GM20000 (cell line): ENCODE data around the gene CPED1.

Source experiments
- DNase-seq: peaks from one replicate; pipeline ENCODE4 v3.0.0; 2012; ENCODE audit warnings: low spot score
- CTCF ChIP-seq: IDR thresholded peaks from 2 replicates; pipeline ENCODE4 v1.5.1; 2012; ENCODE audit warnings: mild to moderate bottlenecking, control low read depth; ENCODE audit errors: extremely low read depth, missing control alignments

Gene CPED1

DNA sequence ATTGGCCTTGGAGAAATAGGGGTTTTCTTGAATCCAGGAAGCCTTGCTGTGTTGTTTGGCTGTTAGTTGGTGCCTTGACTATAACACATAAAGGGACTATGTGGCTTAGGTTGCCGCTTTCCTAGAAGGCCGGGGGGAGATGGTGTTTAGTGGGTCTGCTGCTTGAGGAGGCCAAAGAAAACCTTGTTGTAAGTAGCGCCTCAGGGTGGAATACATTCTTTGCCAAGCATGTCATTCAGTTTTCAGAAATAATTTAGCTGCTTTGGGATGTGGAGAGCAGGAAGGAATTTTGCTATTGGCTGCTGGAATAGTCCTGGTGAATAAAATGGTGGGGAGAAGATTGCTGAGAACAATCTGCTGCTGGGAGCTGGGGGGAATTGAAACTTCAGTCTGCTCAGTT lies 207.4 kb downstream of the CPED1 start:
- no peak for TF ChIP-seq CTCF
- no peak for DNase-seq

DNA sequence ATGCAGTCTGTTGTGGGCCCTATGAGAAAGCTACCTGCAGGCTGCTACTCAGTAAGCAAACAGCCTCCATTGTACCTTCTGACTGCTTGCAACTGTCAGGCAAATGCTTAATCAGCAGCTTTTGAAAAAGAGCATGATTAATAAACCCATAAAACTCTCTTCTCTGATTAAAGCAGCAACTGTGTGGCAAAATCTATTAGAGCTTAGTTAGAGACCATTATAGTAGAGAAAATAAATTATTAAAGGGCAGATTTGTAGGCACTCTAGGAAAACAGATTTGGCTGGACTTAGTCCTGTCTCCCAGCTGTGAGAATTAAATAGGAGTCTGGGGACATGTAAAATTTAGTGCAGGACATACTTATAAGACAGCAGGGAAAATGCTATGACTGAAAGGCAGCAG lies 207.8 kb downstream of the CPED1 start:
- DNase-seq, result no peak
- no peak for TF ChIP-seq CTCF

DNA sequence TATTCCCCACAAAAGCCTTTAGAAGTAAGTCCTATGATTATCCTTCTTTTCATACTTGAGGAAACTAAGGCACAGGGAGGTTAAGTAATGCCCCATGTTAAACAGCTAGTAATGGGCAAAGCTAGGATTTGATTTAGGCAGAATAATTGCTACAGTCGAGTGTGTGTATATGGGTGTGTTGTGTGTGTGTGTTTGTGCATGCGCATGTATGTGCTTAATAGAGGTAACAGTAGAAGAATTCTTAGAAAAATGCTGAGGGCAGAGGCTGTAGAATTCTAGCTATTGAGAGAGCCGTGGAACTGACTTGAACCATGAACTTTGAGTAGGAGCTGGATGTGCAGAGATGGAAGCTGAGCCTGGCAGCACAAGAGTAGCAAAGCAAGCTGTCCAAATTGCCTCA lies 208.9 kb downstream of the CPED1 start:
- no peak for DNase-seq
- no peak for TF ChIP-seq CTCF

- no peak for DNase-seq
- TF ChIP-seq CTCF, result no peak
Measured at GRCh38 chr7:121198502-121198901, 210.0 kb downstream of the CPED1 start.

GRCh38 chr7:121202125-121202524 lies 213.6 kb downstream of the CPED1 start:
- no peak for TF ChIP-seq CTCF
- no peak for DNase-seq

DNA sequence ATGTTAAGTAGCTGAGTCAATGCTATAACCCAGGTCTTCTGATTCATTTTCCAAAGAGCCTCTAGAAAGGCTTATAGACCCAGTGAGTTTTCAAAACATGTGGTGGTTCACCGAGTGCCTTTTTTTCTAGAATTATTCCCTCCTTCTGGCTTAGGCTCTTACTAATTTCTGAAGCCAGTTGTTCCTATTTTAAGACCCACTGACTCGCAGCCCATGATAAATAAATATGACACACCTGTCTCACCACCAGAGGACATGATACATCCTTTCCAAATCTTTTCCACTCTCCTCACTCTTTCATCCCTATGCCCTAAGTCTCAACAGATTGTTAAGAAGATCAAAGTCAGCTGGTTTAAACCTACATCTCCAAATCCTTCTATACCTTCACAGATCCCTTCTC lies 214.3 kb downstream of the CPED1 start:
- DNase-seq, result no peak
- TF ChIP-seq CTCF, result no peak

DNA sequence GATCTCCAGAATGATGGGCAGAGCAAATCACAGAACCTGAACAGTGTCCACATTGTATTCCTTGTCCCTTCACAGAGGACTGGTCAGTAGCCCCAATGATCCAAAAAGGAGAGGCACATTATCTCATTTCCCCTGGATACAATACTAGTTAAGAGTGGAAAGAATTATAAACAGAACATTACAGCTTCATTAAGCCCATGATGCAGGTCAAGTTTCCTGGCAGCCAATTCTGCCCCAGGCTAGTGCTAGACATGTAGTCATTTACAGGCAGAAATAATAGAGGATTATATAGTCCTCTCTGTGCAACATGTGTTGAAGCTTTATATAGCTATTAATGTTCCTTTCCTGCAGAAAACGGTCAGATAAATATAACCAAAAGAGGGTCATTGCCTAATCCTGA lies 216.0 kb downstream of the CPED1 start:
- no peak for TF ChIP-seq CTCF
- DNase-seq, result no peak
